Liver (tissue), 3 donors: Measurements from ENCODE around the gene SHISAL1.

ENCODE experiments used
- EGR1 ChIP-seq, 2 donors: IDR thresholded peaks; 2 replicates each; pipeline ENCODE4 v1.6.1; 2016 to 2018; ENCODE audit warnings: antibody characterized with exemption in 2 of 2, low read depth in 2 of 2
- FOXA1 ChIP-seq: IDR thresholded peaks from 2 replicates; pipeline ENCODE4 v1.6.1; 2016; ENCODE audit warnings: antibody characterized with exemption
- GABPA ChIP-seq, 2 donors: IDR thresholded peaks in 1 of 2; conservative IDR thresholded peaks in 1 of 2; 2 replicates each; pipeline ENCODE4 v1.6.1; 2016; ENCODE audit warnings: antibody characterized with exemption in 2 of 2, mild to moderate bottlenecking in 1 of 2, moderate library complexity in 1 of 2
- JUND ChIP-seq, 2 donors: IDR thresholded peaks; 2 replicates each; pipeline ENCODE4 v1.6.1; 2016; ENCODE audit warnings: antibody characterized with exemption in 2 of 2
- RAD21 ChIP-seq, 2 donors: IDR thresholded peaks; 2 replicates each; pipeline ENCODE4 v1.6.1; 2016; ENCODE audit warnings: antibody characterized with exemption in 2 of 2, mild to moderate bottlenecking in 2 of 2
- RXRA ChIP-seq, 2 donors: IDR thresholded peaks; 2 replicates each; pipeline ENCODE4 v1.6.1; 2017 to 2018; ENCODE audit warnings: antibody characterized with exemption in 2 of 2, mild to moderate bottlenecking in 1 of 2
- TAF1 ChIP-seq: conservative IDR thresholded peaks from 2 replicates; pipeline ENCODE4 v1.6.1; 2016; ENCODE audit warnings: antibody characterized with exemption, mild to moderate bottlenecking
- TF ChIP-seq, protein P1 (sequence below): fragments of 150-350 bp; IDR thresholded peaks from 2 replicates; pipeline ENCODE4 v1.5.1; 2017; ENCODE audit warnings: improper control_type of control experiment, low read depth, low read length; ENCODE audit not compliant: missing input control
- TF ChIP-seq, protein P2 (sequence below): IDR thresholded peaks from 2 replicates; pipeline ENCODE4 v1.6.1; 2016; ENCODE audit warnings: antibody characterized with exemption
- TF ChIP-seq, protein P3 (sequence below): IDR thresholded peaks from 2 replicates; pipeline ENCODE4 v1.6.1; 2016; ENCODE audit warnings: antibody characterized with exemption
- TF ChIP-seq, protein P4 (sequence below): IDR thresholded peaks from 2 replicates; pipeline ENCODE4 v1.6.1; 2016; ENCODE audit warnings: antibody characterized with exemption
- TF ChIP-seq, protein P5 (sequence below): IDR thresholded peaks from 2 replicates; pipeline ENCODE4 v1.6.1; 2016; ENCODE audit warnings: antibody characterized with exemption, mild to moderate bottlenecking
- donor health status: healthy.
- donor health status: healthy.

DNA sequence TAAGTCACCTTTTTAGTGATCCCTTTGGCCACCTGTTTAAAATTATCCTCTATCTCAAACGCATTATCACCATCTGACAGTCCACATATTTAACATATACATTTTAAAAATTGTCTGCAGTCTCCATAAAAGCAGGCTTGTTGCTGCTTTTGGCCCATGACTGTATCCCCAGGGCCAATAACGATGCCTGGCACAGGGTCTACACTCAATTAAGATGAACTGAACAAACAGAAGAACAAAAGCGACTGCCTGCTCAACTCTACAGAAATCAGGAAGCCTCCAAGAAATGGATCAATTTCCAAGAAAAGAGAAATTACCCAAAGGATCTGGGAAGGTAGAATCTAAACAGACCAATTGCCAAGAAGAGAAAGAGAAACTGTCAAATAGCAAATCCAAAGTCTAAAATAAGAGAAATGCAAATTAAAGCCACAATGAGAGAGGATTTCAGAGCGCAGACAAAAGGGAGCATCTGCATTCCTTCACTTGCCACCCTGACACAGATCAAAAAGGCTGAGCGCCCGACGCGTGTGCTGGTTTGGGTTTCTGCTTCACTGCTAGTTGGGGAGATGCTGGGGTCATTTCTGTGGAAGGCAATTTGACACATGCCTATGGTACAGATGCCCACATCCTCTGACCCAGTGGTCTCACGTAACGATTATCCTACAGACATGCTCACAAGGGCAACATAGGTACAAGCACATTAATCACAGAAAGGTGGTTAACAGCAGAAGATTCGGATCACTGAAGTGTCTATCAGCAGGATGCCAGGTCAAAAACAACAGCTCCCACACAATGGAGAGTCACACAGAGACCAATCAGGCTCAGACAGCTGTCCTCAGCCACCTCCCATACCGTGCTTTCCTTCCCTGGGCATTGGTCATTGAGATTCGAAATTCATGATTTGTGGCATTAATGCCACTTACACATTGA is 55.9 kb downstream of the SHISAL1 start:
- TF ChIP-seq JUND (IDR thresholded peaks at IDR 0.05) (no peak), GABPA (IDR thresholded peaks at IDR 0.05 in 1 of 2, conservative IDR thresholded peaks at IDR 0.05 in 1 of 2) (no peak), RAD21 (IDR thresholded peaks at IDR 0.05) (no peak), TAF1 (no peak), RXRA (IDR thresholded peaks at IDR 0.05) (no peak), EGR1 (IDR thresholded peaks at IDR 0.05; ENCODE audit: low read depth in 2 of 2) (no peak), FOXA1 (no peak)
- TF ChIP-seq, protein P1, sequence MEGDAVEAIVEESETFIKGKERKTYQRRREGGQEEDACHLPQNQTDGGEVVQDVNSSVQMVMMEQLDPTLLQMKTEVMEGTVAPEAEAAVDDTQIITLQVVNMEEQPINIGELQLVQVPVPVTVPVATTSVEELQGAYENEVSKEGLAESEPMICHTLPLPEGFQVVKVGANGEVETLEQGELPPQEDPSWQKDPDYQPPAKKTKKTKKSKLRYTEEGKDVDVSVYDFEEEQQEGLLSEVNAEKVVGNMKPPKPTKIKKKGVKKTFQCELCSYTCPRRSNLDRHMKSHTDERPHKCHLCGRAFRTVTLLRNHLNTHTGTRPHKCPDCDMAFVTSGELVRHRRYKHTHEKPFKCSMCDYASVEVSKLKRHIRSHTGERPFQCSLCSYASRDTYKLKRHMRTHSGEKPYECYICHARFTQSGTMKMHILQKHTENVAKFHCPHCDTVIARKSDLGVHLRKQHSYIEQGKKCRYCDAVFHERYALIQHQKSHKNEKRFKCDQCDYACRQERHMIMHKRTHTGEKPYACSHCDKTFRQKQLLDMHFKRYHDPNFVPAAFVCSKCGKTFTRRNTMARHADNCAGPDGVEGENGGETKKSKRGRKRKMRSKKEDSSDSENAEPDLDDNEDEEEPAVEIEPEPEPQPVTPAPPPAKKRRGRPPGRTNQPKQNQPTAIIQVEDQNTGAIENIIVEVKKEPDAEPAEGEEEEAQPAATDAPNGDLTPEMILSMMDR = no peak
- TF ChIP-seq, protein P2, sequence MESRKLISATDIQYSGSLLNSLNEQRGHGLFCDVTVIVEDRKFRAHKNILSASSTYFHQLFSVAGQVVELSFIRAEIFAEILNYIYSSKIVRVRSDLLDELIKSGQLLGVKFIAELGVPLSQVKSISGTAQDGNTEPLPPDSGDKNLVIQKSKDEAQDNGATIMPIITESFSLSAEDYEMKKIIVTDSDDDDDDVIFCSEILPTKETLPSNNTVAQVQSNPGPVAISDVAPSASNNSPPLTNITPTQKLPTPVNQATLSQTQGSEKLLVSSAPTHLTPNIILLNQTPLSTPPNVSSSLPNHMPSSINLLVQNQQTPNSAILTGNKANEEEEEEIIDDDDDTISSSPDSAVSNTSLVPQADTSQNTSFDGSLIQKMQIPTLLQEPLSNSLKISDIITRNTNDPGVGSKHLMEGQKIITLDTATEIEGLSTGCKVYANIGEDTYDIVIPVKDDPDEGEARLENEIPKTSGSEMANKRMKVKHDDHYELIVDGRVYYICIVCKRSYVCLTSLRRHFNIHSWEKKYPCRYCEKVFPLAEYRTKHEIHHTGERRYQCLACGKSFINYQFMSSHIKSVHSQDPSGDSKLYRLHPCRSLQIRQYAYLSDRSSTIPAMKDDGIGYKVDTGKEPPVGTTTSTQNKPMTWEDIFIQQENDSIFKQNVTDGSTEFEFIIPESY = no peak
- TF ChIP-seq, protein P3, sequence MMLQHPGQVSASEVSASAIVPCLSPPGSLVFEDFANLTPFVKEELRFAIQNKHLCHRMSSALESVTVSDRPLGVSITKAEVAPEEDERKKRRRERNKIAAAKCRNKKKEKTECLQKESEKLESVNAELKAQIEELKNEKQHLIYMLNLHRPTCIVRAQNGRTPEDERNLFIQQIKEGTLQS = no peak
- TF ChIP-seq, protein P4, sequence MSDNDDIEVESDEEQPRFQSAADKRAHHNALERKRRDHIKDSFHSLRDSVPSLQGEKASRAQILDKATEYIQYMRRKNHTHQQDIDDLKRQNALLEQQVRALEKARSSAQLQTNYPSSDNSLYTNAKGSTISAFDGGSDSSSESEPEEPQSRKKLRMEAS = no peak
- TF ChIP-seq, protein P5, sequence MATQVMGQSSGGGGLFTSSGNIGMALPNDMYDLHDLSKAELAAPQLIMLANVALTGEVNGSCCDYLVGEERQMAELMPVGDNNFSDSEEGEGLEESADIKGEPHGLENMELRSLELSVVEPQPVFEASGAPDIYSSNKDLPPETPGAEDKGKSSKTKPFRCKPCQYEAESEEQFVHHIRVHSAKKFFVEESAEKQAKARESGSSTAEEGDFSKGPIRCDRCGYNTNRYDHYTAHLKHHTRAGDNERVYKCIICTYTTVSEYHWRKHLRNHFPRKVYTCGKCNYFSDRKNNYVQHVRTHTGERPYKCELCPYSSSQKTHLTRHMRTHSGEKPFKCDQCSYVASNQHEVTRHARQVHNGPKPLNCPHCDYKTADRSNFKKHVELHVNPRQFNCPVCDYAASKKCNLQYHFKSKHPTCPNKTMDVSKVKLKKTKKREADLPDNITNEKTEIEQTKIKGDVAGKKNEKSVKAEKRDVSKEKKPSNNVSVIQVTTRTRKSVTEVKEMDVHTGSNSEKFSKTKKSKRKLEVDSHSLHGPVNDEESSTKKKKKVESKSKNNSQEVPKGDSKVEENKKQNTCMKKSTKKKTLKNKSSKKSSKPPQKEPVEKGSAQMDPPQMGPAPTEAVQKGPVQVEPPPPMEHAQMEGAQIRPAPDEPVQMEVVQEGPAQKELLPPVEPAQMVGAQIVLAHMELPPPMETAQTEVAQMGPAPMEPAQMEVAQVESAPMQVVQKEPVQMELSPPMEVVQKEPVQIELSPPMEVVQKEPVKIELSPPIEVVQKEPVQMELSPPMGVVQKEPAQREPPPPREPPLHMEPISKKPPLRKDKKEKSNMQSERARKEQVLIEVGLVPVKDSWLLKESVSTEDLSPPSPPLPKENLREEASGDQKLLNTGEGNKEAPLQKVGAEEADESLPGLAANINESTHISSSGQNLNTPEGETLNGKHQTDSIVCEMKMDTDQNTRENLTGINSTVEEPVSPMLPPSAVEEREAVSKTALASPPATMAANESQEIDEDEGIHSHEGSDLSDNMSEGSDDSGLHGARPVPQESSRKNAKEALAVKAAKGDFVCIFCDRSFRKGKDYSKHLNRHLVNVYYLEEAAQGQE = no peak
